MG63 (cell line): ENCODE results near the gene NR2F6. TPM values are rescaled to one million over a fixed set of nuclear protein-coding genes. Genes with fewer than 3 reads are reported as not detected.

Source experiments
- total RNA-seq: library from RNA; depleted of rRNA; stranded (reverse); fragments of >200 nt; shearing (Covaris generic); gene quantifications from 2 replicates; pipeline ENCODE4 v1.2.3, GENCODE V29; 2014; ENCODE audit warnings: low replicate concordance; rRNA removed

NR2F6 gene
- total RNA-seq, 1 experiment from 2014 or later = 87.8 TPM

Other genes starting within 250 kb of the NR2F6 start
- gene CPAMD8, start 219.1 kb downstream of the NR2F6 start, total RNA-seq = 2.6 TPM in 1 of 2 replicates, not detected in the other
- 8.6 and 9.8 TPM in 2 replicates for gene HAUS8, start 170.5 kb downstream of the NR2F6 start, total RNA-seq
- 18.4 and 20.4 TPM in 2 replicates for gene MYO9B, start 170.1 kb downstream of the NR2F6 start, total RNA-seq
- gene USE1, start 30.6 kb downstream of the NR2F6 start, total RNA-seq = 63.4 and 77.0 TPM in 2 replicates
- gene OCEL1, start 19.7 kb downstream of the NR2F6 start, total RNA-seq = 2.8 and 7.8 TPM in 2 replicates
- gene USHBP1, start 18.8 kb upstream of the NR2F6 start, total RNA-seq = not detected in 2 replicates
- 112 and 258 TPM in 2 replicates for gene BABAM1, start 21.5 kb upstream of the NR2F6 start, total RNA-seq
- 0.10 and 0.46 TPM in 2 replicates for gene ANKLE1, start 36.0 kb upstream of the NR2F6 start, total RNA-seq
- 1.3 TPM in 1 of 2 replicates, not detected in the other for gene ABHD8, start 57.5 kb upstream of the NR2F6 start, total RNA-seq
- 17.2 and 26.2 TPM in 2 replicates for gene MRPL34, start 60.0 kb upstream of the NR2F6 start, total RNA-seq
- gene DDA1, start 63.6 kb upstream of the NR2F6 start, total RNA-seq = 9.1 and 11.6 TPM in 2 replicates
- 1.4 and 3.6 TPM in 2 replicates for gene ANO8, start 88.9 kb upstream of the NR2F6 start, total RNA-seq
- 23.2 and 25.7 TPM in 2 replicates for gene GTPBP3, start 91.6 kb upstream of the NR2F6 start, total RNA-seq
- gene PLVAP, start 131.4 kb upstream of the NR2F6 start, total RNA-seq = not detected in 2 replicates
- gene CCDC194, start 148.3 kb upstream of the NR2F6 start, total RNA-seq = not detected in 2 replicates
- gene BST2, start 159.7 kb upstream of the NR2F6 start, total RNA-seq = 128 and 138 TPM in 2 replicates
- gene MVB12A, start 174.1 kb upstream of the NR2F6 start, total RNA-seq = 28.8 and 78.4 TPM in 2 replicates
- not detected in 2 replicates for gene TMEM221, start 202.7 kb upstream of the NR2F6 start, total RNA-seq
- not detected in 2 replicates for gene NXNL1, start 215.0 kb upstream of the NR2F6 start, total RNA-seq
- gene SLC27A1, start 224.6 kb upstream of the NR2F6 start, total RNA-seq = 6.3 and 6.5 TPM in 2 replicates